ENCODE measurements around the gene OSBPL5. TPM values are rescaled to one million over a fixed set of nuclear protein-coding genes. Genes with fewer than 3 reads are reported as not detected.

The OSBPL5 gene
- total and polyA plus RNA-seq, 10 donors = 5.1 to 91.2 (median 51.0) TPM

GRCh38 chr11:3158821-3159220, 6.3 kb downstream of the OSBPL5 start:
- H3K4me1 ChIP-seq = peaks cover 7 to 99% (median 57%) of the 10 kb centered on the region in 6 donors
- WGBS, 5 donors = 71 to 91% (median 74%) methylated on average over 9 to 13 of the region's 13 CpGs

GRCh38 chr11:3158131-3158591, 6.9 kb downstream of the OSBPL5 start:
- Histone ChIP-seq H3K36me3 (no peaks in the 10 kb centered on the region), H3K27ac (peak overlapping the region in 2 of 8 donors; percentile 24 to 79), H3K4me3 (no peak overlapping the region), H3K4me1 (peaks cover 7 to 99% (median 55%) of the 10 kb centered on the region in 6 donors), H3K9me3 (no peaks in the 10 kb centered on the region), H3K27me3 (replicated peaks in 1 of 7) (peaks cover 0 to 8% (median 0%) of the 10 kb centered on the region in 7 donors)
- WGBS, 5 donors = 83 to 95% (median 85%) methylated on average over 6 to 18 of the region's 18 CpGs
- intact Hi-C loops (cut with DNase I; ENCODE audit: low total_unique reads) = no loop called here
- peak; percentile 65 for DNase-seq
- no peak for TF ChIP-seq CTCF (IDR thresholded peaks at IDR 0.05 in 8 of 11, conservative IDR thresholded peaks at IDR 0.05 in 3 of 11)
- TF ChIP-seq POLR2AphosphoS5 (IDR thresholded peaks at IDR 0.05) = no peak
- TF ChIP-seq POLR2A (IDR thresholded peaks at IDR 0.05) = no peak

More at GRCh38 chr11:3158821-3159220, 6.3 kb downstream of the OSBPL5 start:
- H3K27me3 ChIP-seq (replicated peaks in 1 of 7) = peaks cover 0 to 8% (median 0%) of the 10 kb centered on the region in 7 donors
- H3K27ac ChIP-seq = peak overlapping the region in 3 of 8 donors; percentile 73 to 87 (median 79)
- TF ChIP-seq CTCF (IDR thresholded peaks at IDR 0.05 in 8 of 11, conservative IDR thresholded peaks at IDR 0.05 in 3 of 11) (no peak), POLR2A (IDR thresholded peaks at IDR 0.05) (no peak), POLR2AphosphoS5 (IDR thresholded peaks at IDR 0.05) (no peak)
- H3K4me3 ChIP-seq = no peak overlapping the region
- peak; percentile 55 for DNase-seq
- intact Hi-C loops (cut with DNase I; ENCODE audit: low total_unique reads) = no loop called here
- no peaks in the 10 kb centered on the region for H3K36me3 ChIP-seq
- H3K9me3 ChIP-seq = no peaks in the 10 kb centered on the region

- Histone ChIP-seq H3K27ac (peak overlapping the region in 3 of 8 donors; percentile 24 to 80 (median 79)), H3K4me1 (peaks cover 7 to 99% (median 55%) of the 10 kb centered on the region in 6 donors), H3K36me3 (peaks cover 0 to 3% (median 0%) of the 10 kb centered on the region in 6 donors), H3K27me3 (replicated peaks in 1 of 7) (peaks cover 0 to 8% (median 0%) of the 10 kb centered on the region in 7 donors), H3K9me3 (no peaks in the 10 kb centered on the region), H3K4me3 (no peak overlapping the region)
- DNase-seq = peak; percentile 80
- TF ChIP-seq POLR2A (IDR thresholded peaks at IDR 0.05) (no peak), POLR2AphosphoS5 (IDR thresholded peaks at IDR 0.05) (no peak)
- 63 to 86% (median 70%) methylated on average over 11 to 22 of the region's 22 CpGs for WGBS, 5 donors
- intact Hi-C loops (cut with DNase I; ENCODE audit: low total_unique reads) = no loop called here
Observed at GRCh38 chr11:3157381-3158130, 7.6 kb downstream of the OSBPL5 start.

- peak overlapping the region in 4 of 8 donors; percentile 46 to 80 (median 64) for H3K27ac ChIP-seq
- intact Hi-C loops (cut with DNase I; ENCODE audit: low total_unique reads) = no loop called here
- H3K27me3 ChIP-seq (replicated peaks in 1 of 7) = peaks cover 0 to 8% (median 0%) of the 10 kb centered on the region in 7 donors
- peaks cover 7 to 99% (median 53%) of the 10 kb centered on the region in 6 donors for H3K4me1 ChIP-seq
- no peaks in the 10 kb centered on the region for H3K9me3 ChIP-seq
- H3K36me3 ChIP-seq = peaks cover 0 to 11% (median 0%) of the 10 kb centered on the region in 6 donors
- TF ChIP-seq POLR2A (IDR thresholded peaks at IDR 0.05) (no peak), CTCF (IDR thresholded peaks at IDR 0.05 in 8 of 11, conservative IDR thresholded peaks at IDR 0.05 in 3 of 11) (no peak), POLR2AphosphoS5 (IDR thresholded peaks at IDR 0.05) (no peak)
- peak; percentile 76 for DNase-seq
- peak overlapping the region in 2 of 8 donors; percentile 3 to 17 for H3K4me3 ChIP-seq
- WGBS, 5 donors = 40 to 80% (median 62%) methylated on average over 23 to 31 of the region's 31 CpGs
Observed at GRCh38 chr11:3156661-3157311, 8.3 kb downstream of the OSBPL5 start.
